H1 (cell line): ENCODE measurements around the gene MKX.

Experiments used
- CREB1 ChIP-seq: IDR thresholded peaks from 2 replicates; pipeline ENCODE4 v1.6.1; 2012; ENCODE audit warnings: inconsistent platforms
- EGR1 ChIP-seq: IDR thresholded peaks from 2 replicates; pipeline ENCODE4 v1.6.1; 2011; ENCODE audit warnings: low read depth, low read length, borderline replicate concordance
- EP300 ChIP-seq, 2 experiments: IDR thresholded peaks; 1 replicate in 1 of 2; 2 replicates in 1 of 2; pipeline ENCODE4 v1.6.1; 2011 to 2012; ENCODE audit warnings: low read depth in 2 of 2, low read length in 2 of 2, mild to moderate bottlenecking in 2 of 2, borderline replicate concordance in 1 of 2, inconsistent platforms in 1 of 2, moderate library complexity in 1 of 2
- GTF2F1 ChIP-seq: IDR thresholded peaks from 2 replicates; pipeline ENCODE4 v1.6.1; 2012; ENCODE audit warnings: low read depth, low read length, improper control_type of control experiment, borderline replicate concordance
- JUND ChIP-seq: IDR thresholded peaks from 2 replicates; pipeline ENCODE4 v1.6.1; 2011; ENCODE audit warnings: mild to moderate bottlenecking, improper control_type of control experiment, low read length
- SP1 ChIP-seq: IDR thresholded peaks from 2 replicates; pipeline ENCODE4 v1.6.1; 2011; ENCODE audit warnings: low read depth, low read length
- TAF1 ChIP-seq: IDR thresholded peaks from 2 replicates; pipeline ENCODE4 v1.6.1; 2011; ENCODE audit warnings: mild to moderate bottlenecking, low read depth, low read length
- TF ChIP-seq, protein P1 (sequence below), 3 experiments: IDR thresholded peaks; 1 replicate in 2 of 3; 2 replicates in 1 of 3; pipeline versions ENCODE4 v1.5.1 to v1.6.1; 2011; ENCODE audit warnings: low read length in 3 of 3, mild to moderate bottlenecking in 3 of 3, inconsistent platforms in 2 of 3, low read depth in 1 of 3, moderate library complexity in 1 of 3; ENCODE audit not compliant: insufficient read depth in 1 of 3; ENCODE audit errors: control extremely low read depth in 1 of 3
- TF ChIP-seq, protein P2 (sequence below): IDR thresholded peaks from 2 replicates; pipeline ENCODE4 v1.6.1; 2011; ENCODE audit warnings: low read depth, mild to moderate bottlenecking, low read length; ENCODE audit not compliant: insufficient read depth
- TF ChIP-seq, protein P3 (sequence below): IDR thresholded peaks from 2 replicates; pipeline ENCODE4 v1.6.1; 2012; ENCODE audit warnings: low read length, inconsistent platforms

DNA sequence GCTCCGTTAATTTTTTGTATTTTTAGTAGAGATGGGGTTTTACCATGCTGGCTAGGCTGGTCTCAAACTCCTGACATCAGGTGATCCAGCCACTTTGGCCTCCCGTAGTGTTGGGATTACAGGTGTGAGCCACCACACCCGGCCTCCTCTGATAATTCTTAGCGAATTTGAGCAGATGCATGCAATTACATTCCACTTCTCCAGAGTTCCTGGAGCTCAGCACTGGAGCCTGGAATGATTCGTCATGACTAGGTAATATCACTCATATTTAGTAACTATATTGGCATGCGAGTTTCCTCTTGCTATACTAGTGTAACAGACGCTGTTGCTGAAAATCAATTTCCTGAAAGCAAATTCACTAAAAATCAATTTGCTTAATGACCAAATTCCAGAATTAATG lies 86.8 kb downstream of the MKX start:
- TF ChIP-seq TAF1 (no peak), EP300 (IDR thresholded peaks at IDR 0.05; ENCODE audit: borderline replicate concordance in 1 of 2, low read depth in 2 of 2, low read length in 2 of 2) (no peak), GTF2F1 (no peak), CREB1 (no peak), JUND (no peak), EGR1 (no peak), SP1 (no peak)
- TF ChIP-seq, protein P1, sequence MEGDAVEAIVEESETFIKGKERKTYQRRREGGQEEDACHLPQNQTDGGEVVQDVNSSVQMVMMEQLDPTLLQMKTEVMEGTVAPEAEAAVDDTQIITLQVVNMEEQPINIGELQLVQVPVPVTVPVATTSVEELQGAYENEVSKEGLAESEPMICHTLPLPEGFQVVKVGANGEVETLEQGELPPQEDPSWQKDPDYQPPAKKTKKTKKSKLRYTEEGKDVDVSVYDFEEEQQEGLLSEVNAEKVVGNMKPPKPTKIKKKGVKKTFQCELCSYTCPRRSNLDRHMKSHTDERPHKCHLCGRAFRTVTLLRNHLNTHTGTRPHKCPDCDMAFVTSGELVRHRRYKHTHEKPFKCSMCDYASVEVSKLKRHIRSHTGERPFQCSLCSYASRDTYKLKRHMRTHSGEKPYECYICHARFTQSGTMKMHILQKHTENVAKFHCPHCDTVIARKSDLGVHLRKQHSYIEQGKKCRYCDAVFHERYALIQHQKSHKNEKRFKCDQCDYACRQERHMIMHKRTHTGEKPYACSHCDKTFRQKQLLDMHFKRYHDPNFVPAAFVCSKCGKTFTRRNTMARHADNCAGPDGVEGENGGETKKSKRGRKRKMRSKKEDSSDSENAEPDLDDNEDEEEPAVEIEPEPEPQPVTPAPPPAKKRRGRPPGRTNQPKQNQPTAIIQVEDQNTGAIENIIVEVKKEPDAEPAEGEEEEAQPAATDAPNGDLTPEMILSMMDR (IDR thresholded peaks at IDR 0.05; ENCODE audit: control extremely low read depth in 1 of 3, insufficient read depth in 1 of 3, low read depth in 1 of 3, low read length in 3 of 3), result no peak
- TF ChIP-seq, protein P2, sequence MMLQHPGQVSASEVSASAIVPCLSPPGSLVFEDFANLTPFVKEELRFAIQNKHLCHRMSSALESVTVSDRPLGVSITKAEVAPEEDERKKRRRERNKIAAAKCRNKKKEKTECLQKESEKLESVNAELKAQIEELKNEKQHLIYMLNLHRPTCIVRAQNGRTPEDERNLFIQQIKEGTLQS, result no peak
- TF ChIP-seq, protein P3, sequence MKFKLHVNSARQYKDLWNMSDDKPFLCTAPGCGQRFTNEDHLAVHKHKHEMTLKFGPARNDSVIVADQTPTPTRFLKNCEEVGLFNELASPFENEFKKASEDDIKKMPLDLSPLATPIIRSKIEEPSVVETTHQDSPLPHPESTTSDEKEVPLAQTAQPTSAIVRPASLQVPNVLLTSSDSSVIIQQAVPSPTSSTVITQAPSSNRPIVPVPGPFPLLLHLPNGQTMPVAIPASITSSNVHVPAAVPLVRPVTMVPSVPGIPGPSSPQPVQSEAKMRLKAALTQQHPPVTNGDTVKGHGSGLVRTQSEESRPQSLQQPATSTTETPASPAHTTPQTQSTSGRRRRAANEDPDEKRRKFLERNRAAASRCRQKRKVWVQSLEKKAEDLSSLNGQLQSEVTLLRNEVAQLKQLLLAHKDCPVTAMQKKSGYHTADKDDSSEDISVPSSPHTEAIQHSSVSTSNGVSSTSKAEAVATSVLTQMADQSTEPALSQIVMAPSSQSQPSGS, result no peak
